A549 (cell line): Measurements from ENCODE around the gene VOPP1. TPM values are rescaled to one million over a fixed set of nuclear protein-coding genes. Genes with fewer than 3 reads are reported as not detected.

Source experiments
- ATAC-seq, 2 experiments: fragments of 200-7000 bp in 1 of 2; fragments of >200 bp in 1 of 2; cut with Nextera tagmentation in 1 of 2; cut with Tn5 transposase in 1 of 2; 3 replicates each; pipeline versions ENCODE4 v1.8.0 to v1.9.1; 2018 to 2020; ENCODE audit warnings: mild to moderate bottlenecking in 1 of 2, moderate library complexity in 1 of 2
- CTCF ChIA-PET: fragments of 300-600 bp; sonication (Branson Sonifier 250); formaldehyde crosslinking; extraction: SDS; loops from one replicate; lab custom pipeline; 2021; ENCODE audit warnings: antibody characterized with exemption, inconsistent platforms; lab: Yijun Ruan, JAX
- POLR2A ChIA-PET: fragments of 350-600 bp; formaldehyde crosslinking; extraction: SDS; loops from one replicate; lab custom pipeline; 2021; ENCODE audit warnings: antibody characterized with exemption, inconsistent platforms; lab: Yijun Ruan, JAX
- DNase-seq, 2 experiments: peaks; one replicate each; pipeline versions ENCODE4 v3.0.0 to v3.0.0-alpha.2; 2011 to 2016; ENCODE audit warnings: low read depth in 1 of 2, low spot score in 1 of 2
- FAIRE-seq: peaks from 2 replicates; lab custom pipeline; 2011; peaks lifted over from hg19 to GRCh38; lab: Jason Lieb, UNC
- H3K27ac ChIP-seq, 2 experiments: fragments of >200 bp; sonication (Bioruptor Twin); formaldehyde crosslinking; 3 replicates each; pipeline ENCODE4 v1.5.1; 2016 to 2017
- H3K4me1 ChIP-seq: fragments of >200 bp; sonication (Bioruptor Twin); formaldehyde crosslinking; 3 replicates; pipeline ENCODE4 v1.6.1; 2016
- H3K4me2 ChIP-seq: fragments of >200 bp; sonication (Bioruptor Twin); formaldehyde crosslinking; 3 replicates; pipeline ENCODE4 v1.6.1; 2016
- H3K4me3 ChIP-seq: fragments of >200 bp; sonication (Bioruptor Twin); formaldehyde crosslinking; 3 replicates; pipeline ENCODE4 v1.5.1; 2016
- H3K9me3 ChIP-seq: fragments of >200 bp; sonication (Bioruptor Twin); formaldehyde crosslinking; 3 replicates; pipeline ENCODE4 v1.6.1; 2016
- BHLHE40 ChIP-seq: IDR thresholded peaks from 2 replicates; pipeline ENCODE4 v1.6.1; 2012; ENCODE audit warnings: low read depth, low read length, inconsistent platforms
- CEBPB ChIP-seq, 2 experiments: fragments of >200 bp in 1 of 2; sonication (Bioruptor Twin) in 1 of 2; formaldehyde crosslinking in 1 of 2; IDR thresholded peaks; 2 replicates each; pipeline ENCODE4 v1.6.1; 2012 to 2016
- CHD4 ChIP-seq: fragments of 200-600 bp; sonication (generic); IDR thresholded peaks from 2 replicates; pipeline ENCODE4 v1.6.1; 2016; ENCODE audit warnings: antibody characterized with exemption, mild to moderate bottlenecking, borderline replicate concordance
- CTCF ChIP-seq: fragments of >200 bp; sonication (Bioruptor Twin); formaldehyde crosslinking; IDR thresholded peaks from 3 replicates; pipeline ENCODE4 v1.5.1; 2016
- E2F6 ChIP-seq: IDR thresholded peaks from 2 replicates; pipeline ENCODE4 v1.6.1; 2012; ENCODE audit warnings: low read depth, borderline replicate concordance
- ESRRA ChIP-seq: fragments of 150-350 bp; IDR thresholded peaks from 2 replicates; pipeline ENCODE4 v1.6.1; 2014; ENCODE audit warnings: mild to moderate bottlenecking, low read length, borderline replicate concordance
- FOSB ChIP-seq: fragments of 250-450 bp; sonication (Bioruptor Pico); IDR thresholded peaks from 2 replicates; pipeline ENCODE4 v1.5.0; 2020; ENCODE audit warnings: mild to moderate bottlenecking, moderate library complexity
- FOXS1 ChIP-seq: fragments of 250-450 bp; sonication (Bioruptor Pico); IDR thresholded peaks from 2 replicates; pipeline ENCODE4 v1.5.0; 2020; ENCODE audit warnings: mild to moderate bottlenecking, moderate library complexity
- GATA3 ChIP-seq: IDR thresholded peaks from 2 replicates; pipeline ENCODE4 v1.6.1; 2012; ENCODE audit warnings: borderline replicate concordance
- HOXA7 ChIP-seq: fragments of 250-450 bp; sonication (Bioruptor Pico); IDR thresholded peaks from 2 replicates; pipeline ENCODE4 v1.5.0; 2020; ENCODE audit warnings: mild to moderate bottlenecking, moderate library complexity
- JUN ChIP-seq, 2 experiments: fragments of >200 bp; sonication (Bioruptor Twin); formaldehyde crosslinking; IDR thresholded peaks; 2 replicates in 1 of 2; 3 replicates in 1 of 2; pipeline ENCODE4 v1.6.1; 2016 to 2017
- MAX ChIP-seq: IDR thresholded peaks from 2 replicates; pipeline ENCODE4 v1.6.1; 2012
- MAZ ChIP-seq: fragments of 150-350 bp; IDR thresholded peaks from 2 replicates; pipeline ENCODE4 v1.6.1; 2014; ENCODE audit warnings: antibody characterized with exemption, low read depth, low read length, borderline replicate concordance
- MYC ChIP-seq: IDR thresholded peaks from 2 replicates; pipeline ENCODE4 v1.6.1; 2012; ENCODE audit warnings: mild to moderate bottlenecking, inconsistent platforms, low read length, improper control_type of control experiment, borderline replicate concordance
- NPAS2 ChIP-seq: fragments of 250-450 bp; sonication (Bioruptor Pico); IDR thresholded peaks from 2 replicates; pipeline ENCODE4 v1.8.0; 2022; ENCODE audit warnings: mild to moderate bottlenecking, moderate library complexity, borderline replicate concordance
- NR3C1 ChIP-seq: fragments of >200 bp; sonication (Bioruptor Twin); formaldehyde crosslinking; IDR thresholded peaks from 3 replicates; pipeline ENCODE4 v1.6.1; 2017
- PBX3 ChIP-seq: IDR thresholded peaks from 2 replicates; pipeline ENCODE4 v1.6.1; 2012
- POLR2A ChIP-seq: IDR thresholded peaks from 2 replicates; pipeline ENCODE4 v1.6.1; 2012; ENCODE audit warnings: mild to moderate bottlenecking, low read length
- POLR2AphosphoS2 ChIP-seq: conservative IDR thresholded peaks from 2 replicates; pipeline ENCODE4 v1.6.1; 2012; ENCODE audit warnings: low read length, improper control_type of control experiment, inconsistent platforms
- RAD21 ChIP-seq, 2 experiments: fragments of >200 bp in 1 of 2; sonication (Bioruptor Twin) in 1 of 2; formaldehyde crosslinking in 1 of 2; IDR thresholded peaks in 1 of 2; conservative IDR thresholded peaks in 1 of 2; 2 replicates in 1 of 2; 3 replicates in 1 of 2; pipeline ENCODE4 v1.6.1; 2012 to 2018; ENCODE audit warnings: inconsistent platforms in 1 of 2
- RCOR1 ChIP-seq: fragments of 150-350 bp; IDR thresholded peaks from 2 replicates; pipeline ENCODE4 v1.6.1; 2014; ENCODE audit warnings: antibody characterized with exemption, low read length, low read depth
- SMC3 ChIP-seq: fragments of >200 bp; sonication (Bioruptor Twin); formaldehyde crosslinking; IDR thresholded peaks from 3 replicates; pipeline ENCODE4 v1.6.1; 2018; ENCODE audit warnings: inconsistent platforms
- USF2 ChIP-seq: fragments of 450-650 bp; IDR thresholded peaks from 2 replicates; pipeline ENCODE4 v1.6.1; 2014; ENCODE audit warnings: antibody characterized with exemption
- ZC3H11A ChIP-seq: fragments of 450-650 bp; IDR thresholded peaks from 2 replicates; pipeline ENCODE4 v1.6.1; 2014; ENCODE audit warnings: antibody characterized with exemption, mild to moderate bottlenecking
- ZFP36 ChIP-seq: fragments of 450-650 bp; IDR thresholded peaks from 2 replicates; pipeline ENCODE4 v1.6.1; 2014; ENCODE audit warnings: borderline replicate concordance; ENCODE audit not compliant: partially characterized antibody
- ZNF302 ChIP-seq: fragments of 250-450 bp; sonication (Bioruptor Pico); IDR thresholded peaks from 2 replicates; pipeline ENCODE4 v1.9.0; 2021; ENCODE audit warnings: inconsistent platforms, mild to moderate bottlenecking, moderate library complexity
- ZSCAN20 ChIP-seq: fragments of 250-450 bp; sonication (Bioruptor Pico); IDR thresholded peaks from 2 replicates; pipeline ENCODE4 v1.8.0; 2022; ENCODE audit warnings: mild to moderate bottlenecking, moderate library complexity
- whole genome bisulfite sequencing: methylation state at CpG from one replicate; pipeline ENCODE4 v1.1.6; 2017; ENCODE audit errors: missing lambda C conversion rate; 5-methylcytosine and 5-hydroxymethylcytosine counted together
- polyA plus RNA-seq, 4 experiments: library from polyadenylated mRNA; depleted of rRNA in 3 of 4; stranded (reverse); fragments of >200 nt; fragmentation: RNase III in 1 of 4; extraction: RNeasy Plus Mini Kit Qiagen cat#74134 plus additional on column Dnase treatment in 1 of 4; gene quantifications; 2 replicates in 3 of 4; 3 replicates in 1 of 4; pipeline ENCODE4 v1.2.3, GENCODE V29; 2011 to 2017

The VOPP1 gene
- polyA plus RNA-seq, 2 of the 4 experiments (the other 2 are of a cell fraction), result 68.1 to 73.4 TPM

- peaks cover 33% of the 10 kb centered on the region for H3K4me1 ChIP-seq
Measured at GRCh38 chr7:55553024-55553345, 19.3 kb downstream of the VOPP1 start.

GRCh38 chr7:55552320-55553023 is 19.8 kb downstream of the VOPP1 start:
- ChIA-PET POLR2A (no interaction called here), CTCF (interaction anchor here (1.6 kb wide), 1 partner anchor 10 kb away, joined by 3 read pairs; no protein-coding TSS in a partner anchor)
- peak in 1 of 2 experiments; percentile 37 for DNase-seq
- no peak for FAIRE-seq
- no peak overlapping the region for H3K4me3 ChIP-seq
- TF ChIP-seq ZSCAN20 (CRISPR knock-in tag) (no peak), JUN (IDR thresholded peaks at IDR 0.05) (no peak), PBX3 (no peak), HOXA7 (no peak), NPAS2 (CRISPR knock-in tag) (no peak), MAZ (no peak), POLR2A (no peak), MAX (no peak), GATA3 (no peak), CTCF (no peak), NR3C1 (no peak), RCOR1 (no peak), CEBPB (IDR thresholded peaks at IDR 0.05) (no peak), USF2 (no peak), FOXS1 (CRISPR knock-in tag) (no peak), ZFP36 (no peak), CHD4 (no peak)
- peak overlapping the region; percentile 37; the same call in 2 of the 3 replicates for H3K4me2 ChIP-seq
- peak; percentile 63 to 75; a peak in 4 of 6 replicates for ATAC-seq
- no peaks in the 10 kb centered on the region for H3K9me3 ChIP-seq
- 69% methylated on average over 10 of the region's 13 CpGs for WGBS
- peak overlapping the region in 1 of 2 experiments; percentile 32; a peak in 2 of 6 replicates for H3K27ac ChIP-seq
- H3K4me1 ChIP-seq, result peaks cover 38% of the 10 kb centered on the region

More at GRCh38 chr7:55553024-55553345, 19.3 kb downstream of the VOPP1 start:
- POLR2A ChIA-PET, result no interaction called here
- DNase-seq (no peak), ATAC-seq (no peak), FAIRE-seq (no peak)
- no peak overlapping the region for H3K4me3 ChIP-seq
- peak overlapping the region; percentile 37; the same call in 2 of the 3 replicates for H3K4me2 ChIP-seq
- no peaks in the 10 kb centered on the region for H3K9me3 ChIP-seq
- TF ChIP-seq SMC3 (no peak), FOSB (CRISPR knock-in tag) (no peak), E2F6 (no peak), GATA3 (no peak), POLR2AphosphoS2 (no peak), BHLHE40 (no peak), USF2 (no peak), ESRRA (no peak), RAD21 (conservative IDR thresholded peaks at IDR 0.05 in 1 of 2, IDR thresholded peaks at IDR 0.05 in 1 of 2) (no peak), ZNF302 (CRISPR knock-in tag) (no peak), MYC (no peak), ZC3H11A (no peak)
- peak overlapping the region in 1 of 2 experiments; percentile 32; a peak in 2 of 6 replicates for H3K27ac ChIP-seq
- CTCF ChIA-PET, result interaction anchor here (1.6 kb wide), 1 partner anchor 9 kb away, joined by 3 read pairs; no protein-coding TSS in a partner anchor
